GM18505 (cell line): Measurements from ENCODE around the gene CLSTN2.

Experiments
- ATAC-seq: cut with Tn5 transposase; IDR thresholded peaks from one replicate; pipeline ENCODE4 v1.9.1; 2021; ENCODE audit not compliant: unreplicated experiment
- POLR2A ChIP-seq: IDR thresholded peaks from 4 replicates; pipeline ENCODE4 v1.6.1; 2011; ENCODE audit warnings: borderline replicate concordance; ENCODE audit not compliant: insufficient read depth, insufficient read length; ENCODE audit errors: extremely low read depth

CLSTN2 gene

DNA sequence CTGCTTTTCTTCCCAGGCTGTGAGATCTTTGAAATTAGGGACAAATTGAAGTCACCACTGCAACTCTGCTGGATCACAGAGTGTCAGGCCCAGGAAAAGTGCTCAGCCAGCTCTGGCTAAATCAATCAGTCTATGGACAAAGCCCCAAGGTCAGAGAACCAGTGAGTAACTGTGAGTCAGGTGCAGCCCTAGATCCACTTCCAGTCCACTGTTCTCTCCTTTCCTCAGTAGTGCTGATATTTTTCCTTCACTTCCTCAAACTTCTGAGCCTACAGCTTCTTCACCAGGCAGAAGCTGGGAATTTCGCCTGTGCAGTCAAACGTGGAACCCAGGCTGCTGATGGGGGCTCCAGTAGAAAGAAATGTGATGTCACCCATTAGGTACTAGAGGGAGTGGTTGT lies 667.8 kb downstream of the CLSTN2 start:
- TF ChIP-seq POLR2A = no peak
- no peak for ATAC-seq

DNA sequence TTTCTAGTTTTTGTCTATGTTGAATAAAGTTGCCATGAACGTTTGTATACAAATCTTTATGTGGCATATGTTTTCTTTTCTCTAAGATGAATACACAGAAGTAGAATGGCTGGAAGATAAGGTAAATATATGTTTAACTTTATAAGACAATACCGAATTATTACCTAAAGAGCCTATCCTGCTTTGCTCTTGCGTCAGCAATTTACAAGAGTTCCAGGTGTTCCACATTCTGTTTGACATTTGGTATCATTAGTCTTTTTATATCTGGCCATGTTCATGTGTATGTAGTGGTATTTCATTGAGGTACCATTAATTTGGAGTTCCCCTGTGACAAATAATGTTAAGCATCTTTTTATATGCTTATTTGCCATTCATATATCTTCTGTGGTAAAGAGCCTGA lies 668.8 kb downstream of the CLSTN2 start:
- TF ChIP-seq POLR2A = no peak
- ATAC-seq = no peak

- ATAC-seq = no peak
- no peak for TF ChIP-seq POLR2A
These were observed 675.6 kb downstream of the CLSTN2 start for GRCh38 chr3:140610544-140610943.

DNA sequence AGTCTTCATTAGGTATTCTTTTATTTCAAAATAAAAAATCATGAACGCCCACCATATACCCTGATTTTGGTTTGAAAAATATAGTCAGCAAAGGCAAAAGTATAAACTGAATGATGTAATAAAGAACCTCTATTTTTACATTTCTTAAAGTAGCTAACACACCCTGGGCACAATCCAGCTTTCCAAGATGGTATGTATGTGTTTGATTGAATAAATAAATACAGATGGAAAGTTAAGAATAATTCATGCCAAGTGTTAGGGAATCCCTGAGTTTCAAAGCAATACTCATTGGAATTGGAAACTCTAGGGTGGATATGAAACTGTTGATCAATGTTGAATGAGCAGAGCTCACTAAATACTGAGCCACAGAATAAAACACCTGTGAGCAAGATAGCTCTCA lies 679.0 kb downstream of the CLSTN2 start:
- no peak for ATAC-seq

DNA sequence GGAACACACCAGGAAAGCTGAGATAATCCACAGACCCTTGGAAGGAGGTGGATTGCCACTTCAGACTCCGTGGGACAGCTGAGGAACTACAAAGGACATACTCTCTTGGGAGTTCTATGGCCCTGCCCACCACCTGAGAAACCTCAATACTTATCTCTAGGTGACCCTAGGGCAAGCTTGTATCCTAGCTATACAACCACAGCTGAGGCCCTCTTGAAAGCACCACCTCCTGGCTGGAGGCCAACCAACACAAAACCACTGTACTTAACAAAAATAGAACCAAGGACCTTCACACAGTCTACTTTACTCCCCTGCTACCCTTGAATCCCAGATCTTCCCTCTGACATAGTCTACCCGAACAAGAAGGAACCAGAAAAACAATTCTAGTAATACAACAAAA lies 682.1 kb downstream of the CLSTN2 start:
- no peak for ATAC-seq
- no peak for TF ChIP-seq POLR2A

More for the DNA sequence above, 679.0 kb downstream of the CLSTN2 start:
- no peak for TF ChIP-seq POLR2A

DNA sequence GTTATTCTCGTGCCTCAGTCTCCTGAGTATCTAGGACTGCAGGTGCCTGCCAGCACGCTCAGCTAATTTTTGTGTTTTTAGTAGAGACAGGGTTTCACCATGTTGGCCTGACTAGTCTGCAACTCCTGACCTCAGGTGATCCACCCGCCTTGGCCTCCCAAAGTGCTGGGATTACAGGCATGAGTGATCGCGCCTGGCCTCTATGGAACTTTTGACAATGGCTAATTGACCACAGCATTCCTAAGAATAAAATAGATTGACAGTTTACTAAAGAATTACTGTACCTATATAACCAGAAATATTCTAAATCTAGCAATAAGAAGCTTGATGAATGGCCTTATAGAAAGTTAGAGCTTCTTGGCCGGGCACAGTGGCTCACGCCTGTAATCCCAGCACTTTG lies 691.9 kb downstream of the CLSTN2 start:
- no peak for TF ChIP-seq POLR2A
- ATAC-seq = no peak
